Measurements from ENCODE around the gene LRRC74B. TPM values are rescaled to one million over a fixed set of nuclear protein-coding genes. Genes with fewer than 3 reads are reported as not detected.
A peak's percentile ranks its signal among the peaks of the same experiment; 100 is the strongest.
"Not testable (repeated sequence)": the region's sequence is repeated elsewhere in the genome, so short reads cannot be mapped to it uniquely, and the experiment has no call there.

Gene LRRC74B
- polyA plus RNA-seq, 3 donors, result 0.11 to 0.35 (median 0.19) TPM

GRCh38 chr22:21029486-21030025, 16.2 kb upstream of the LRRC74B start:
- DNase-seq (ENCODE audit: extremely low read depth in 1 of 11, low read depth in 9 of 11, low spot score in 4 of 11), result no peak

DNA sequence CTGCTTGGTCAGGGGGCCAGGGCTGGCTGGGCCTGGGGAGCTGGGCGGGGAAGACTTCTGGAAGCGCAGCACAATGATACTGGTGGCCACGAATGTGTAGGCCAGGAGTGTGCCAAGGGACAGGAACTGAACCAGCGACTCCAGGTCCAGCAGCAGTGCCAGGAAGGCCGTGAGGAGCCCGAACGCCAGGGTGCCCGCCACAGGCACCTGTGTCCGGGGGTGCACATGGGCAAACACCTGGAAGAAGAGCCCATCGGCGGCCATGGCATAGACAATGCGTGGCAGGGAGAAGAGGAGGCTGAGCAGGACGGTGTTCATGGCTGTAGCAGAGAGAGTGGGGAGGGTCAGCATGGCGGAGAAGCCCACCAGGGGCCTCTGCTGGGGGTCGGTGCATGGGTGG, 15.7 kb upstream of the LRRC74B start:
- no peak for DNase-seq (ENCODE audit: extremely low read depth in 1 of 11, low read depth in 9 of 11, low spot score in 4 of 11)

GRCh38 chr22:21030621-21031544, 14.9 kb upstream of the LRRC74B start:
- DNase-seq (ENCODE audit: extremely low read depth in 1 of 11, low read depth in 9 of 11, low spot score in 4 of 11), result no peak

GRCh38 chr22:21031545-21032036, 14.2 kb upstream of the LRRC74B start:
- no peak for DNase-seq (ENCODE audit: extremely low read depth in 1 of 11, low read depth in 9 of 11, low spot score in 4 of 11)

DNA sequence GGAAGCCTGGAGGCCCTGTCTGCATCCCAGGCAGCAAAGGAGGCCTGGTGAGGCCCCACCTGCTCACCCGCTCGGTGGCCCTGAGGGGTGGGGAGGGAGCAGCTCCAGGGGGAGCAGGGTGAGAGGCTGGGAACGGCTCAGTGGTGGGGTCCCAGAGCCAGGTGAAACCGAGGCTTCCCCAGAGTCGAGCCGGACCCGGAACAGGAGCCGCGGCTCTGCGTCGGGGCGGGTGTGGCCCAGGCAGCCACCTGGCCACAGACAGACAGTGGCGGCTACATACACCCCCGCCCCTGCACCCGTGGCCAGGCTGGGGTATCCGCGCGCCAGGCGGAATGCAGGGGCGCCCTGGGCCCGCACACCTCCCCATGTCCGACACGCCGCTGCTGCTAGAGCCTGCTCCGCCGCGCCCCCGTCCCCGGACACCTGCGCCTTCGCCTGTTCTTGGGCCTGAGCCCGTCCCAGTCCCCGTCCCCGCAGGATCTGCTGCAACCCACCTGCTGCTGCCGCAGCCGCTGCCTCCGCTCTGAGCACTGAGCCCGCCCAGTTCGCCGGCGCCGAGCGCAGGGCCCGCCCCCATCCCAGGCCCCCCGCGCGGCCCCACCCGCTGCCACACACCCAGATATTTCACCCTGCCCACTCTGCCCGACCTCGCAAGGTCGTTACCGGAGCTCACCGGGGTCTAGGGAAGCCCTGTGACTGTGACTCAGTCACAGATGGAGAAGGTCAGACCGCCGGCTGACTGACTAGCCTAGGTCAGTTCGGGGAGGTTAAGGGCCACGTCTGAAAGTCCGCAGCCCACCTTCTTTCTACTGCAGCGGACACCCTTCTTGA, 13.5 kb upstream of the LRRC74B start, which contains the start of gene SLC7A4:
Gene SLC7A4, minus strand, starts transcription at position 525 of the 831 bp plus-strand sequence. CDS start 749 bp downstream, outside the sequence.
- DNase-seq (ENCODE audit: extremely low read depth in 1 of 11, low read depth in 9 of 11, low spot score in 4 of 11), result no peak

GRCh38 chr22:21032868-21033688, 12.7 kb upstream of the LRRC74B start:
- DNase-seq (ENCODE audit: extremely low read depth in 1 of 11, low read depth in 9 of 11, low spot score in 4 of 11), result no peak

GRCh38 chr22:21033895-21034294, 11.9 kb upstream of the LRRC74B start:
- no peak for DNase-seq (ENCODE audit: extremely low read depth in 1 of 11, low read depth in 9 of 11, low spot score in 4 of 11)

DNA sequence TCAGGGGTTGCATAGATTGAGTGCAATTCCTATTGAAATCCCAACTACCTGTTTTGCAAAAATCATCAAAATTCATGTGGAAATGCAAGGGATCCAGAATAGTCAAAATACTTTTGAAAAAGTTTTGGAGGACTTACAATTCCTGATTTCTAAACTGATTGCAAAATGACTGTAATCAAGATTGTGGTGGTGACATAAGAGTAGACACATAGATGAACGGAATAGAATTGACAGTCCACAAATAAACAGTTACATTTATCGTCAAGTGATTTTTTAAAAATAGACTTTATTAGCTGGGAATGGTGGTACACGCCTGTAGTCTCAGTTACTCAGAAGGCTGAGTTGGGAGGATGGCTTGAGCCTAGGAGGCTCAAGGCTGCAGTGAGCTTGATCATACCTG, 10.8 kb upstream of the LRRC74B start:
- DNase-seq (ENCODE audit: extremely low read depth in 1 of 11, low read depth in 9 of 11, low spot score in 4 of 11), result no peak

DNA sequence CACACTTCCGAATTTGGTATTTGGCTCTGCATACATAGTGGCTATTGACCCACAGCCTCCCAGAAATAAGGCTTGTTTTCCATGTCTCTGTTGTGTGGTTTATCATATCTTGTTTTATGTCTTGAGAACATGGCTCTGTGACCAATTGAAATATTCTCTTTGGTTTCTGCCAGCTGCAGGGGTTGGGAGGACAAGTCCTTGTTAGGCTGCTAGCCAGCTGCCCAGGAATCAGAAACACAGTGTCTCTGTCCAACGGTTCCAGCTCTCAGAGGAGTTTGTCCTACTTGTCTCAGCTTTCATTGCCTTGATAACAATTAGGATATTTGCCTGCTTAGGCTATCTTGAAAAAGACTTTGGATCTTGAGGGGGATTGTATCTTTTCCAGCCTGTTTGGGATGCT, 7.3 kb upstream of the LRRC74B start:
- DNase-seq (ENCODE audit: extremely low read depth in 1 of 11, low read depth in 9 of 11, low spot score in 4 of 11), result no peak

DNA sequence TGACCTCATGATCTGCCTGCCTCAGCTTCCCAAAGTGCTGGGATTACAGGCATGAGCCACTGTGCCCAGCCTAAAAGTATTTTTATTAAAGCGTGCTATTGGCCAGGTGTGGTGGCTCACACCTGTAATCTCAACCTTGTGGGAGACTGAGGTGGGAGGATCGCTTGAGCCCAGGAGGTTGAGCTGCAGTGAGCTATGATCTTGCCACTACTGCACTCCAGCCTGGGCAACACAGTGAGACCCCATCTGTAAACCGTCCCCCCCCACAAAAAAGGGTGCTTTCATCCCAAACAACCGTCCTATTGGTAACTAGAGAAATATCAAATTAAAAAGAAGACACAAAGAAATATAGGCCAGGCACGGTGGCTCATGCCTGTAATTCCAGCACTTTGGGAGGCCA, 6.6 kb upstream of the LRRC74B start:
- not testable (repeated sequence) for DNase-seq (ENCODE audit: extremely low read depth in 1 of 11, low read depth in 9 of 11, low spot score in 4 of 11)

DNA sequence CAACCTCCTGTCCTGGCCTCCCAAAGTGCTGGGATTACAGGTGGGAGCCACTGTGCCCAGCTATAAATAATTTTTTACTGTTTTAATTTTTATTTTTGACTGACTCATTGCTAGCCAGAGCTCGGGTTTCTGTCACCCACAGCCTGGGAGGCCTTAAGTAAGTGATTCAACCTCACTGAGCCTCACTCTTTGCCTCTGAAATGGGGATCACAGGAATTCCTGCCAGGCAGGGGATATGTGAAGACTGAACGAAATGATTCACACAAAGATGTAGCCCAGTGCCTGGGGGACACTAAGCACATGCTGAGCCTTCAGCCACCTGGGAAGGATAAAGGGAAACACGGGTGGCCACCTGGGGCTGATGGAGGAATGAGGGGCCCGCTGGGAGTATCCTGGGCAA, 3.8 kb upstream of the LRRC74B start:
- DNase-seq (ENCODE audit: extremely low read depth in 1 of 11, low read depth in 9 of 11, low spot score in 4 of 11), result no peak

- no peak for DNase-seq (ENCODE audit: extremely low read depth in 1 of 11, low read depth in 9 of 11, low spot score in 4 of 11)
These were observed 2.5 kb upstream of the LRRC74B start for GRCh38 chr22:21042978-21043859.

GRCh38 chr22:21043860-21044535, 1.7 kb upstream of the LRRC74B start:
- DNase-seq (ENCODE audit: extremely low read depth in 1 of 11, low read depth in 9 of 11, low spot score in 4 of 11), result no peak

GRCh38 chr22:21044931-21045584, 688 bp upstream of the LRRC74B start:
- peak in 1 of 11 donors; percentile 13 for DNase-seq (ENCODE audit: extremely low read depth in 1 of 11, low read depth in 9 of 11, low spot score in 4 of 11)

DNA sequence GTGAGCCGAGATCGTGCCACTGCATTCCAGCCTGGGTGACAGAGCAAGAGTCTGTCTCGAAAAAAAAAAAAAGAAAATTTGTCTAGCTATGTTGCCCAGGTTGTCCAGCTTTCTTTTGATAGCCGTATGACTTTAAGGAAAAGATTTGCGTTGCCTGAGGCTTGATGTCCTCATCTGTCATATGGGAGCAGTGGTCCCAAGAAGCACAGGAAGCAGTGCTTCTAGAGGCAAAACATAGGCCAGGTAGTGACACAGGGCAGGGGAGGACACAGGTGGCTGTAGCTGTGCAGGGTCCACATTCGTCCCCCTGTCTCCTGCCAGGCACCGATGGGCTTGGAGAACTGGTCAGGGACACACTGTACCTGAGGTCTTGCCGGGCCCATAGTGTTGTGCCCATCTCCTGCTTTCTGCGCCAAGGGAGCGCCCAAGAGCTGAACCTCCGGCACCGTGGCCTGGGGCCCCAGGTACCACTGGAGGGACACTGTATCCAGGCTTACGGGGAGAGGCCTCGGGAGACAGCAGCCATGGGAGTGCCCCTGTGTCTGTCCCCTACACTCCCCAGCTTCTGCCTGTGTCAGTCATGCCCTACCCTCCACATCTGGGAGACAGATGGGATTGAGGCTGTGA, 1.4 kb downstream of the LRRC74B start:
- DNase-seq (ENCODE audit: extremely low read depth in 1 of 11, low read depth in 9 of 11, low spot score in 4 of 11), result no peak

DNA sequence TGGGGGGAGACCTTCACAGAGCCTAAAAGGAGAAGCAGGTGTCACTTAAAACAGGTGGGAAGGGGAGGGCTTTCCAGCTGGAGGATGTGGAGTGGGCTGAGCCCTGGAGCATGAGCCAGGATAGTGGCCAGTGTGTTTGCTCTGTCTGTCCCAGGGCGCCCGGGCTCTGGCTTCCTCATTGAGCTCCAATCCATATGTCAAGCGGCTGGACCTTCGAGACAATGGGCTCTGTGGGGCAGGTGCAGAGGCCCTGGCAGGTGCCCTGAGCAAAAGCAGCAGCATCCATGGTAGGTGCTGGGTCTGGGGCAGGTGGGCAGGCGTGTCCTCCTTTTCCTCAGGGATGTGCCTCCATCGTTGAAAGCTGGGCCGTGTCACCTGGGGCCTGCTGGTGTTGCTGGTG, 2.0 kb downstream of the LRRC74B start:
- DNase-seq (ENCODE audit: extremely low read depth in 1 of 11, low read depth in 9 of 11, low spot score in 4 of 11), result no peak
